ENCODE data around the gene TNFRSF8. TPM values are rescaled to one million over a fixed set of nuclear protein-coding genes. Genes with fewer than 3 reads are reported as not detected.

Gene TNFRSF8
- total RNA-seq, 6 experiments from 2014 or later = 0.07 TPM; not detected in 5

GRCh38 chr1:12170263-12170671 is 107.2 kb downstream of the TNFRSF8 start:
- no peak overlapping the region for H3K4me3 Mint-ChIP-seq
- no peaks in the 10 kb centered on the region for H3K36me3 Mint-ChIP-seq (ENCODE audit: low read depth)
- H3K4me1 Mint-ChIP-seq (ENCODE audit: low read depth) = peaks cover 9% of the 10 kb centered on the region
- H3K27ac Mint-ChIP-seq = no peak overlapping the region
- no peaks in the 10 kb centered on the region for H3K9me3 Mint-ChIP-seq
- H3K27me3 Mint-ChIP-seq (ENCODE audit: insufficient read depth) = peaks cover 32% of the 10 kb centered on the region
- DNase-seq = no peak
- TF ChIP-seq, protein P1, sequence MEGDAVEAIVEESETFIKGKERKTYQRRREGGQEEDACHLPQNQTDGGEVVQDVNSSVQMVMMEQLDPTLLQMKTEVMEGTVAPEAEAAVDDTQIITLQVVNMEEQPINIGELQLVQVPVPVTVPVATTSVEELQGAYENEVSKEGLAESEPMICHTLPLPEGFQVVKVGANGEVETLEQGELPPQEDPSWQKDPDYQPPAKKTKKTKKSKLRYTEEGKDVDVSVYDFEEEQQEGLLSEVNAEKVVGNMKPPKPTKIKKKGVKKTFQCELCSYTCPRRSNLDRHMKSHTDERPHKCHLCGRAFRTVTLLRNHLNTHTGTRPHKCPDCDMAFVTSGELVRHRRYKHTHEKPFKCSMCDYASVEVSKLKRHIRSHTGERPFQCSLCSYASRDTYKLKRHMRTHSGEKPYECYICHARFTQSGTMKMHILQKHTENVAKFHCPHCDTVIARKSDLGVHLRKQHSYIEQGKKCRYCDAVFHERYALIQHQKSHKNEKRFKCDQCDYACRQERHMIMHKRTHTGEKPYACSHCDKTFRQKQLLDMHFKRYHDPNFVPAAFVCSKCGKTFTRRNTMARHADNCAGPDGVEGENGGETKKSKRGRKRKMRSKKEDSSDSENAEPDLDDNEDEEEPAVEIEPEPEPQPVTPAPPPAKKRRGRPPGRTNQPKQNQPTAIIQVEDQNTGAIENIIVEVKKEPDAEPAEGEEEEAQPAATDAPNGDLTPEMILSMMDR (IDR thresholded peaks at IDR 0.05) = no peak

DNA sequence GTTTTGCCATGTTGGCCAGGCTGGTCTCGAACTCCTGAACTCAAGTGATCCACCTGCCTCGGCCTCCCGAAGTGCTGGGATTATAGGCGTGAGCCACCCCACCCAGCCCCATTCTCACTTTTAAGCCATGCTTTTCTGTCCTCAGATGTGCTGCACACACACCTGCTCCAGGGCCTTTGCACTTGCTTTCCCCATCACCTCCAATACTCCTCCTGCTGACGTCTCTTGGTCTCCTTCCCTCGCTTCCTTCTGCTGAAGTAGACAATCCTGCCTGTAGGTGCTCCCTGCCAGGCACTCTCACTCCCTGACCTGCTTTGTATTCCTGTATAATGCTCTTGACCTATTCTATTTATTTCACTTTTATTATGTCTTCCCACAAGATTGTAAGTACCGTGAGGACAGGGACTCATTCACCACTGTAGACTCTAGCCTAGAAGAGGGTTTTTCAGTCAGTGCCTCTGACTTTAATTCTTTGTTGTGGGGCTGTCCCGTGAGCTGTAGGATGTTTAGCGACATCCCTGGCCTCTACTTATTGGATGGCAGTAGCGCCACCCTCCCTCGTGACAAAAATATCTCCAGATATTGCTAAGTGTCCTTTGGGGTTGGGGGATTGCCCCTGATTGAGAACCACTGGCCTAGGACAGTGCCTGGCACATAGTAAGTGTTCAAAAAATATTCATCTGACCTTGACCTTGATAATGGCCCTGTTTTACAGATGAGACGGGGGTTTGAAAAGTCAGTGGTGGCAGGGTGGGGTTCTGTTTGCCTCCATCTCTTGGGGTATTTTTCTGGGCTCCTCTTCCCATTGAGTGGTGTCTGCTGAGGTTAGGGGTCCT is 108.3 kb downstream of the TNFRSF8 start:
- Mint-ChIP-seq H3K27ac (no peak overlapping the region), H3K4me1 (ENCODE audit: low read depth) (peaks cover 9% of the 10 kb centered on the region), H3K36me3 (ENCODE audit: low read depth) (no peaks in the 10 kb centered on the region), H3K4me3 (no peak overlapping the region), H3K9me3 (no peaks in the 10 kb centered on the region), H3K27me3 (ENCODE audit: insufficient read depth) (peaks cover 28% of the 10 kb centered on the region)
- TF ChIP-seq, protein P1 (IDR thresholded peaks at IDR 0.05) = no peak
- DNase-seq = no peak

DNA sequence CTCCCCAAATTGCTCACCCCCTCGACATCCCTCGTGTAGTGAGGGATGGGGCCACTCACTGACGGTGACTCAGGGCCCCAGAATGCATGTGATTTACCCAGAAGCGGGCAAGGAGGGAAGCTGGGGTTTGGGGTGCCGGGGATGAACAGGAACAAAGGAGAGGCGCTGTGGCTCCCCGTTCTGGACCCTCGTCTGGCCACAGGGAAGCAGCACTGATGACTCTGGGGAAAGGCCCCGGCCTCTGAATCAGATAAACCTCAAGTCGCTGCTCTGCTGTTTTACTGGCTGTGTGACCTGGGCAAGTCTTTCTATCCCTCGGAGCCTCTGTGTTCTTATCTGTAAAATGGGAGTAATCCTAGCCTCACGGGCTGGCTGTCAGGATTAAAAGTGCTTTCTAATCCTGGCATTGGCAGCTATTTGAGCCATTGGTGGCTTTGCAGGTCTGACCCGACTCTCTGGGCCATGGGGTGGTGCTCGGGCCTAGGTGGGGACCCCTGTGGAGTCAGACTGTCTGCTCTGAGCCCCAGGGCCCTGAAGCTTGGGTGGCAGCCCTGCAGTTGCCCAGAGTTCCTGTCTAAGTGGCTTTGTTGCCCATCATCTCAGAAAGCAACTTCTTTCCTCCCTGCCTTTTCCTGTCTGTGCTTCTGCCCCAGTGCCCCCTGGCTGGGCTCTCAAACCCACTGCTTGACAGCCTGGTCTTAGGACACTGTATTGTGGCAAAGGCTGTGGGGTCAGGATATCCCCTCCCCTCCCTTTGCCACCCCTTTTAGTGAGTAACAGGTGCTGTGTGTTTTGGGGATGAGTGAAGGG is 109.1 kb downstream of the TNFRSF8 start:
- Mint-ChIP-seq H3K4me1 (ENCODE audit: low read depth) (peaks cover 9% of the 10 kb centered on the region), H3K36me3 (ENCODE audit: low read depth) (no peaks in the 10 kb centered on the region), H3K4me3 (no peak overlapping the region), H3K27ac (no peak overlapping the region), H3K9me3 (no peaks in the 10 kb centered on the region), H3K27me3 (ENCODE audit: insufficient read depth) (peaks cover 26% of the 10 kb centered on the region)
- DNase-seq = no peak
- TF ChIP-seq, protein P1 (IDR thresholded peaks at IDR 0.05) = no peak

DNA sequence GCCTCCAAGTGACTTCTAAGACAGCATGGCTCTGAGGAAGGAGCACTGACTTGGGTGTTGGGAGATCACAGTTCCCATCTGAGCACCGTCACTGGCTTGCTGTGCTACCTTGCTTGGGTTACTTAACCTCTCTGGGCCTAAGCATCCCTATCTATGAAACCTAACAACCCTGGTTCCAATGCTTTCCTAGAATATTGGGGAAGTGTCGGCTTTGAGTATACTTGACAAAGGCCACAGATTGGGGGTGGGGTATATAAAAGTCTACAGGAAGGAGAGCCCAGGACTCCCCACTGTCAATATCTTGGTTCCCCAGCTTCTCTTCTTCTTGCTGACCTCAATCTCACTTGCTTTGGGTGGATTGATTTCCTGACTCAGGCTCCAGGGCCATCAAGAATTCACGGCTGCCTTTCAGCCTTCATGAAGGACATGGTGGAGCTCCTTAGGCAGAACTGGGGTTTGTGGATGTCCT is 110.0 kb downstream of the TNFRSF8 start:
- no peak overlapping the region for H3K27ac Mint-ChIP-seq
- H3K4me1 Mint-ChIP-seq (ENCODE audit: low read depth) = peaks cover 7% of the 10 kb centered on the region
- no peak for DNase-seq
- TF ChIP-seq, protein P1 (IDR thresholded peaks at IDR 0.05) = no peak
- no peaks in the 10 kb centered on the region for H3K9me3 Mint-ChIP-seq
- no peak overlapping the region for H3K4me3 Mint-ChIP-seq
- no peaks in the 10 kb centered on the region for H3K36me3 Mint-ChIP-seq (ENCODE audit: low read depth)
- peaks cover 21% of the 10 kb centered on the region for H3K27me3 Mint-ChIP-seq (ENCODE audit: insufficient read depth)

DNA sequence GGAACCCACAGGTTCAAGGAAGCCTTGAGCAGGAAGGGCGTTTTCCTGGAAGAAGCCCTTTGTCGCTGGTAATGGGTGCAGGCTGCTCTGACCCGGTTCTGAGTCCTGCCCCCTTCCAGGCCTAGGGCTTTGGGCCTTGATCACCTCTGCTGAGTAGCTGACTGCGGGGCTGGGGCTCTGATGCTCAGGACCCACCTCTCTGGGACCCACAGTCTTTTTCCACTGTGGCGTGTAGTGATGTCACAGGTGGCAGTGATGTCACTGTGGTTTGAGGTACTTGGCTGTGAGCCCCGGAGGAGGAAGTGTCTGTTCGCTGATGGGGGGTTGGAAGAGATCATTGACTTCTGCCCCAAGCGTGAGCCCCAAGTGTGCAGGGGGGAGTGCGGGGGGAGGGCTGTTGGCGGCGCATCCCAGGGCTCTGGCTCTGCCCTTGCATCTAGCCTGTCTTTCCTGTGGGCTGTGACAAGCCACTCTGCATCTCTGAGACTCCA is 110.6 kb downstream of the TNFRSF8 start:
- H3K27ac Mint-ChIP-seq = no peak overlapping the region
- peaks cover 13% of the 10 kb centered on the region for H3K4me1 Mint-ChIP-seq (ENCODE audit: low read depth)
- H3K4me3 Mint-ChIP-seq = no peak overlapping the region
- TF ChIP-seq, protein P1 (IDR thresholded peaks at IDR 0.05) = no peak
- peaks cover 16% of the 10 kb centered on the region for H3K27me3 Mint-ChIP-seq (ENCODE audit: insufficient read depth)
- no peaks in the 10 kb centered on the region for H3K9me3 Mint-ChIP-seq
- no peaks in the 10 kb centered on the region for H3K36me3 Mint-ChIP-seq (ENCODE audit: low read depth)
- no peak for DNase-seq

Measured in HFFc6 (cell line).